Activated naive CD4-positive, alpha-beta T cell treated with anti-CD3 and anti-CD28 coated beads for 36 hours (primary cell): Measurements from ENCODE around the gene CAMTA1. TPM values are rescaled to one million over a fixed set of nuclear protein-coding genes. Genes with fewer than 3 reads are reported as not detected.

ENCODE experiments used
- CTCF ChIA-PET: fragments of 350-600 bp; sonication (Branson Sonifier 250); formaldehyde crosslinking; loops from one replicate; lab custom pipeline; 2021; ENCODE audit warnings: antibody characterized with exemption; lab: Charles Lee
- DNase-seq: peaks from one replicate; pipeline ENCODE4 v3.0.0-alpha.2; 2020
- H3K27ac Mint-ChIP-seq: one replicate; pipeline ENCODE4 v1.8.0; 2021; ENCODE audit warnings: mild to moderate bottlenecking, mixed read lengths
- H3K27me3 Mint-ChIP-seq: one replicate; pipeline ENCODE4 v1.8.0; 2021; ENCODE audit warnings: low read depth, mixed read lengths
- H3K36me3 Mint-ChIP-seq: one replicate; pipeline ENCODE4 v1.8.0; 2021; ENCODE audit warnings: low read depth, mixed read lengths
- H3K4me1 Mint-ChIP-seq: one replicate; pipeline ENCODE4 v1.8.0; 2021; ENCODE audit warnings: low read depth, mixed read lengths
- H3K4me3 Mint-ChIP-seq: one replicate; pipeline ENCODE4 v1.8.0; 2021; ENCODE audit warnings: mild to moderate bottlenecking, moderate library complexity, mixed read lengths
- H3K9me3 Mint-ChIP-seq: one replicate; pipeline ENCODE4 v1.8.0; 2021; ENCODE audit warnings: mixed read lengths
- intact Hi-C: fragments of 100-400 bp; cut with micrococcal nuclease; formaldehyde crosslinking; loops from one replicate; pipeline ENCODE4 v1.15.1; 2023
- total RNA-seq, 2 experiments: library from RNA; stranded (reverse); gene quantifications; one replicate each; pipeline ENCODE4 v1.2.3, GENCODE V29; 2021

CAMTA1 gene
- total RNA-seq, 2 experiments from 2014 or later: 61.5 to 70.9 TPM

GRCh38 chr1:6963912-6964307 lies 178.7 kb downstream of the CAMTA1 start:
- no peak for DNase-seq
- intact Hi-C loops: loop anchor here (1.0 to 5.0 kb wide), 3 partner anchors 33 to 362 kb away; partner anchors contain the start of genes CAMTA1 and KLHL21
- Mint-ChIP-seq H3K4me3 (no peak overlapping the region), H3K36me3 (no peaks in the 10 kb centered on the region), H3K4me1 (peaks cover 28% of the 10 kb centered on the region), H3K27ac (peak overlapping the region; percentile 48), H3K9me3 (no peaks in the 10 kb centered on the region), H3K27me3 (peaks cover 22% of the 10 kb centered on the region)
- CTCF ChIA-PET: no interaction called here

GRCh38 chr1:6965083-6965934 lies 180.1 kb downstream of the CAMTA1 start:
- DNase-seq: no peak
- H3K36me3 Mint-ChIP-seq: no peaks in the 10 kb centered on the region
- H3K27ac Mint-ChIP-seq: no peak overlapping the region
- no peak overlapping the region for H3K4me3 Mint-ChIP-seq
- peaks cover 34% of the 10 kb centered on the region for H3K4me1 Mint-ChIP-seq
- intact Hi-C loops: no loop called here
- no peaks in the 10 kb centered on the region for H3K9me3 Mint-ChIP-seq
- CTCF ChIA-PET: no interaction called here
- H3K27me3 Mint-ChIP-seq: peaks cover 25% of the 10 kb centered on the region

- H3K9me3 Mint-ChIP-seq: no peaks in the 10 kb centered on the region
- CTCF ChIA-PET: no interaction called here
- H3K4me3 Mint-ChIP-seq: no peak overlapping the region
- DNase-seq: no peak
- peaks cover 34% of the 10 kb centered on the region for H3K4me1 Mint-ChIP-seq
- intact Hi-C loops: no loop called here
- no peak overlapping the region for H3K27ac Mint-ChIP-seq
- peaks cover 25% of the 10 kb centered on the region for H3K27me3 Mint-ChIP-seq
- no peaks in the 10 kb centered on the region for H3K36me3 Mint-ChIP-seq
Measured at GRCh38 chr1:6965935-6966241, 180.6 kb downstream of the CAMTA1 start.

- H3K27me3 Mint-ChIP-seq: peaks cover 25% of the 10 kb centered on the region
- CTCF ChIA-PET: no interaction called here
Measured at GRCh38 chr1:6966326-6966725, 181.1 kb downstream of the CAMTA1 start.

GRCh38 chr1:6967431-6968111 lies 182.3 kb downstream of the CAMTA1 start:
- Mint-ChIP-seq H3K9me3 (no peaks in the 10 kb centered on the region), H3K27me3 (peaks cover 25% of the 10 kb centered on the region), H3K27ac (no peak overlapping the region), H3K36me3 (no peaks in the 10 kb centered on the region), H3K4me3 (no peak overlapping the region), H3K4me1 (peaks cover 33% of the 10 kb centered on the region)
- CTCF ChIA-PET: interaction anchor here (1.0 to 1.9 kb wide), 2 partner anchors 75 to 248 kb away, joined by 3 to 4 read pairs; no protein-coding TSS in a partner anchor
- DNase-seq: peak; percentile 14
- intact Hi-C loops: no loop called here

More at GRCh38 chr1:6966326-6966725, 181.1 kb downstream of the CAMTA1 start:
- Mint-ChIP-seq H3K9me3 (no peaks in the 10 kb centered on the region), H3K27ac (no peak overlapping the region), H3K4me3 (no peak overlapping the region), H3K36me3 (no peaks in the 10 kb centered on the region), H3K4me1 (peaks cover 34% of the 10 kb centered on the region)
- intact Hi-C loops: no loop called here
- DNase-seq: no peak

GRCh38 chr1:6969106-6969505 lies 183.9 kb downstream of the CAMTA1 start:
- H3K4me1 Mint-ChIP-seq: peaks cover 22% of the 10 kb centered on the region
- CTCF ChIA-PET: interaction anchor here (1.9 kb wide), 1 partner anchor 249 kb away, joined by 4 read pairs; no protein-coding TSS in a partner anchor
- H3K9me3 Mint-ChIP-seq: no peaks in the 10 kb centered on the region
- H3K4me3 Mint-ChIP-seq: no peak overlapping the region
- no peak overlapping the region for H3K27ac Mint-ChIP-seq
- intact Hi-C loops: no loop called here
- peaks cover 22% of the 10 kb centered on the region for H3K27me3 Mint-ChIP-seq
- H3K36me3 Mint-ChIP-seq: no peaks in the 10 kb centered on the region
- peak; percentile 67 for DNase-seq

GRCh38 chr1:6969762-6970161 lies 184.5 kb downstream of the CAMTA1 start:
- CTCF ChIA-PET: no interaction called here
- Mint-ChIP-seq H3K36me3 (no peaks in the 10 kb centered on the region), H3K9me3 (no peaks in the 10 kb centered on the region), H3K27me3 (peaks cover 20% of the 10 kb centered on the region), H3K4me1 (peaks cover 21% of the 10 kb centered on the region), H3K4me3 (no peak overlapping the region), H3K27ac (no peak overlapping the region)
- no peak for DNase-seq
- intact Hi-C loops: no loop called here

- CTCF ChIA-PET: no interaction called here
- H3K4me3 Mint-ChIP-seq: no peak overlapping the region
- no peak overlapping the region for H3K27ac Mint-ChIP-seq
- no peak for DNase-seq
- H3K4me1 Mint-ChIP-seq: peaks cover 21% of the 10 kb centered on the region
- intact Hi-C loops: no loop called here
- H3K36me3 Mint-ChIP-seq: no peaks in the 10 kb centered on the region
- no peaks in the 10 kb centered on the region for H3K9me3 Mint-ChIP-seq
- peaks cover 17% of the 10 kb centered on the region for H3K27me3 Mint-ChIP-seq
Measured at GRCh38 chr1:6970221-6970620, 185.0 kb downstream of the CAMTA1 start.

GRCh38 chr1:6971048-6971447 lies 185.8 kb downstream of the CAMTA1 start:
- DNase-seq: no peak
- H3K9me3 Mint-ChIP-seq: no peaks in the 10 kb centered on the region
- H3K27me3 Mint-ChIP-seq: peaks cover 17% of the 10 kb centered on the region
- H3K27ac Mint-ChIP-seq: no peak overlapping the region
- peaks cover 21% of the 10 kb centered on the region for H3K4me1 Mint-ChIP-seq
- intact Hi-C loops: no loop called here
- H3K4me3 Mint-ChIP-seq: no peak overlapping the region
- CTCF ChIA-PET: no interaction called here
- H3K36me3 Mint-ChIP-seq: no peaks in the 10 kb centered on the region

- Mint-ChIP-seq H3K27ac (no peak overlapping the region), H3K9me3 (peaks cover 2% of the 10 kb centered on the region), H3K4me1 (peaks cover 21% of the 10 kb centered on the region), H3K36me3 (no peaks in the 10 kb centered on the region), H3K4me3 (no peak overlapping the region), H3K27me3 (peaks cover 22% of the 10 kb centered on the region)
- CTCF ChIA-PET: no interaction called here
- intact Hi-C loops: no loop called here
- DNase-seq: no peak
Measured at GRCh38 chr1:6971699-6972098, 186.4 kb downstream of the CAMTA1 start.

GRCh38 chr1:6972399-6972798 lies 187.1 kb downstream of the CAMTA1 start:
- Mint-ChIP-seq H3K27ac (no peak overlapping the region), H3K36me3 (no peaks in the 10 kb centered on the region), H3K27me3 (peaks cover 22% of the 10 kb centered on the region), H3K4me3 (no peak overlapping the region), H3K9me3 (peaks cover 2% of the 10 kb centered on the region), H3K4me1 (peaks cover 21% of the 10 kb centered on the region)
- no peak for DNase-seq
- CTCF ChIA-PET: no interaction called here
- intact Hi-C loops: no loop called here

GRCh38 chr1:6975331-6976043 lies 190.2 kb downstream of the CAMTA1 start:
- Mint-ChIP-seq H3K27me3 (peaks cover 4% of the 10 kb centered on the region), H3K4me1 (no peaks in the 10 kb centered on the region), H3K36me3 (no peaks in the 10 kb centered on the region), H3K9me3 (peaks cover 3% of the 10 kb centered on the region), H3K27ac (no peak overlapping the region), H3K4me3 (no peak overlapping the region)
- CTCF ChIA-PET: no interaction called here
- intact Hi-C loops: no loop called here
- DNase-seq: no peak
